ENCODE results near the gene ZNF221.

- TF ChIP-seq POLR2A (IDR thresholded peaks at IDR 0.05): peak in 1 of 2 donors; percentile 29
- no peak for TF ChIP-seq CTCF (IDR thresholded peaks at IDR 0.05)
Measured at GRCh38 chr19:43934985-43935708, 15.9 kb upstream of the ZNF221 start, which contains the start of gene ZNF45.
